KOPT-K1 (cell line): ENCODE results near the gene EPHB1.

Experiments
- H3K27ac ChIP-seq: fragments of 200-600 bp; sonication (generic); 2 replicates; pipeline ENCODE4 v1.5.1; 2016; ENCODE audit warnings: antibody characterized with exemption, mild to moderate bottlenecking, low read depth, low read length; ENCODE audit not compliant: poor library complexity, severe bottlenecking
- H3K36me3 ChIP-seq: fragments of 200-600 bp; sonication (generic); 2 replicates; pipeline ENCODE4 v1.5.1; 2017; ENCODE audit warnings: antibody characterized with exemption, mild to moderate bottlenecking, low read length, moderate library complexity; ENCODE audit not compliant: insufficient read depth
- H3K9me3 ChIP-seq: fragments of 200-600 bp; sonication (generic); 2 replicates; pipeline ENCODE4 v1.5.1; 2017; ENCODE audit warnings: antibody characterized with exemption, low read length, mild to moderate bottlenecking; ENCODE audit not compliant: insufficient read depth, poor library complexity, severe bottlenecking

EPHB1 gene

GRCh38 chr3:135197856-135198255 is 402.8 kb downstream of the EPHB1 start:
- Histone ChIP-seq H3K27ac (no peak overlapping the region), H3K9me3 (no peaks in the 10 kb centered on the region), H3K36me3 (no peaks in the 10 kb centered on the region)

DNA sequence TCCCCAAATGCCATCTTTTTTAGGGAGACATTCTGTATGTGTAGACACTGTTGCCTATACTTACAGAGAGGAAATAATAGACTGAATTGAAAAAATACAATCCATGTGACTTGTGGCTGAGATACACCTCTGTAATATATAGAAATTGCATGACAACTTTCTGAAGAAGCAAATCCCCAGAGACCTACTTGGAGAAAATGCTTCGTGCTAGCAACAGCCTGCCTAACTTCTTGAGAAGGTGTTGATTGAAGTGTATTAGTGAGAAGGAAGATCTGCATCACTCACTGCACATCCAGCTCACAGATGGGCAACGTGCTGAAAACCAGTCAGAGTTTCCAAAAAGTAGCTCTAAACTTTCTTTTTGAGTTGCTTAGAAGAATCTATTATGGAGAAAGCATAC is 404.1 kb downstream of the EPHB1 start:
- Histone ChIP-seq H3K9me3 (no peaks in the 10 kb centered on the region), H3K36me3 (no peaks in the 10 kb centered on the region), H3K27ac (no peak overlapping the region)

DNA sequence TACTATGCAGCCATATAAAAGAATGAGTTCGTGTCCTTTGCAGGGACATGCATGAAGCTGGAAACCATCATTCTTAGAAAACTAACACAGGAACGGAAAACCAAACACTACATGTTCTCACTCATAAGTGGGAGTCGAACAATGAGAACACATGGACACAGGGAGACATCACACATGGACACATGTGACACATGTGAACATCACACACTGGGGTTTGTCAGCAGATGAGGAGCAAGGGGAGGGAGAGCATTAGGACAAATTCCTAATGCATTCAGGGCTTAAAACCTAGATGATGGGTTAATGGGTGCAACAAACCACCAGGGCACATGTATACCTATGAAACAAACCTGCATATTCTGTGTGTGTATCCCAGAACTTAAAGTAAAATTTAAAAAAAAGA is 408.0 kb downstream of the EPHB1 start:
- no peaks in the 10 kb centered on the region for H3K36me3 ChIP-seq
- H3K27ac ChIP-seq = no peak overlapping the region
- no peaks in the 10 kb centered on the region for H3K9me3 ChIP-seq

GRCh38 chr3:135213213-135213612 is 418.2 kb downstream of the EPHB1 start:
- no peaks in the 10 kb centered on the region for H3K36me3 ChIP-seq
- H3K27ac ChIP-seq = no peak overlapping the region
- H3K9me3 ChIP-seq = no peaks in the 10 kb centered on the region

GRCh38 chr3:135213822-135214221 is 418.8 kb downstream of the EPHB1 start:
- Histone ChIP-seq H3K27ac (no peak overlapping the region), H3K36me3 (no peaks in the 10 kb centered on the region), H3K9me3 (no peaks in the 10 kb centered on the region)

DNA sequence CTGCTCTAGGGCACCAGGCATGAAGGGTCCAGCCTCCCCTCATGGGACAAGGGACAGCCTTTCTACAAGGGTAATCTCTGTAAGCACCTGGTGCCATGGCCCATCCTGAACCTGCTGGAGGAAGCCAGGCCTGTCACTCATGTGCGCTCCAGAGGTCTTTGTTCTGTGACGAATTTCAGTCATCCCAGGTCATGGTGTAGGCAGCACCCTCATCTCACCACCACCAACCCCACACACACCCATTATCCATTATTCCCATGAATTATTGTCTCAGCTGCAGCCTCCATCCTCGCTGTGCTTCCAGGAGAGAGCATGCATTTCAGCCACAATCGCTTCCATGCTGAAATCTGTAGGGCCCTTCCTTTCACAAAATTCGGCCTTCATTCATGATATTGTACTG is 419.3 kb downstream of the EPHB1 start:
- Histone ChIP-seq H3K9me3 (no peaks in the 10 kb centered on the region), H3K27ac (no peak overlapping the region), H3K36me3 (no peaks in the 10 kb centered on the region)

- Histone ChIP-seq H3K36me3 (no peaks in the 10 kb centered on the region), H3K9me3 (no peaks in the 10 kb centered on the region), H3K27ac (no peak overlapping the region)
These were observed 420.5 kb downstream of the EPHB1 start for GRCh38 chr3:135215516-135215915.

GRCh38 chr3:135216659-135217058 is 421.6 kb downstream of the EPHB1 start:
- Histone ChIP-seq H3K27ac (no peak overlapping the region), H3K9me3 (no peaks in the 10 kb centered on the region), H3K36me3 (no peaks in the 10 kb centered on the region)

DNA sequence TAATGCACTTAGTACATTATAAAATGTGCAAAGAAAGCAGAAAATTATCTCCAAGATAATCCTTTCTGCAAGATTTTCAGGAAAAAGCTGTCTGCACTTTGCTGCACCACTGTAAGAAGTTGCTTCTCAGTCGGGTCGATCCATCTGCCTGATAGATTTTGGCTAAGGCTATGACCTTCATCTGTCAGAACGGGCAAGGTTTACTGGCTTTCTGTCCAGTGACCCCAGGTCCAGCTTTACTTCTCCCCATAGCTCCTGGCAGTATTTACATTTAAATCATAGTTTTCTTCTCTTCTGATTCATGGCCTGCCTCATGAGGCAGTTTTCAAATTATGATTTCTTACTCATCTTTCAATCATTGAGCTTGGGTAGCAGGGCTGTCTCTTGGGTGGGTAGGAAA is 422.7 kb downstream of the EPHB1 start:
- Histone ChIP-seq H3K36me3 (no peaks in the 10 kb centered on the region), H3K9me3 (no peaks in the 10 kb centered on the region), H3K27ac (no peak overlapping the region)

- Histone ChIP-seq H3K9me3 (no peaks in the 10 kb centered on the region), H3K36me3 (no peaks in the 10 kb centered on the region), H3K27ac (no peak overlapping the region)
These were observed 423.2 kb downstream of the EPHB1 start for GRCh38 chr3:135218304-135218703.

DNA sequence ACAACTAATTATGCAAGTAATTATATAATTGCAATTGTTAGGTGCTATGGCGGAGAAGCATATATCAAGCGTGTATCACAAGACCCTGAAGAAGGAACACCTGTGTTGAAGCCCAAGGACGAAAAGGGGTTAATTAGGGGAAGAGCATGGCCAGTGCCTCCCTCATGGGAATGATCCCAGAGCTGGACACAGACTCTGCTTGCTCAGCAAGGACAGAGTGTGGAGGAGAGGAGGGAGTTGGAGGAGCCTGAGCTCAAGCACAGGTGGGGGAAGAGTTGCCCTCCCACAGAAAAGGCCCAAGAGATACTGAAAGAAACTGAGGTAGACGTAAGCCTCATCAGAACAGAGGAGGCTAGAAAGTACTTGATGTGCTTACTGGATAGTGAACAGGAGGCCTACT is 423.7 kb downstream of the EPHB1 start:
- Histone ChIP-seq H3K36me3 (no peaks in the 10 kb centered on the region), H3K27ac (no peak overlapping the region), H3K9me3 (no peaks in the 10 kb centered on the region)

DNA sequence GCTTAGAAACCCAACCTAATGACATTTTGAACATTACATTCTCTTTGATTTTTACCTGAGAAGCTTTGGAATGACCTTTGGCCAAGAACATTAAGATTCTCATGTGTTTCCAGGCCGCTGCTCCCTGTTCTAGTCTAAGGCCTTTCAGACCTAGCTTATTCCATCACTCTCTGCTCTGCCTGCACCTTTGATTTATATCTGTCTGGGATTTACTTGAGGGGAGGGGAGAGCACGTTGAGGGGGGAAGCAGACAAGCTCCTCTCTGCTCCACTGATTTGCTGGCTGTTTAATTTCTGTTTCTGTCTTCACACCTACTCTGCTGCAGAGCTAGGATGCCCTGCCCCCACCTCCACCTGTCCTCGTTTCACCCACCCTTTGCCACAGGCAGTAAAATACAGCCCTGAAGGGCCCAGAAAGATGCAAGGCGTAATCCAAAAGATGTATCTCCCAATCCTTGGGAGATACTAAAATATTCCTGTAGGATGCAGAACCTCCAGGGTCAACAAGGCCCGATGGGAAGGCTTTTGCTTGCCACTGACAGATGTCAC is 429.8 kb downstream of the EPHB1 start:
- no peak overlapping the region for H3K27ac ChIP-seq
- H3K9me3 ChIP-seq = no peaks in the 10 kb centered on the region
- no peaks in the 10 kb centered on the region for H3K36me3 ChIP-seq

DNA sequence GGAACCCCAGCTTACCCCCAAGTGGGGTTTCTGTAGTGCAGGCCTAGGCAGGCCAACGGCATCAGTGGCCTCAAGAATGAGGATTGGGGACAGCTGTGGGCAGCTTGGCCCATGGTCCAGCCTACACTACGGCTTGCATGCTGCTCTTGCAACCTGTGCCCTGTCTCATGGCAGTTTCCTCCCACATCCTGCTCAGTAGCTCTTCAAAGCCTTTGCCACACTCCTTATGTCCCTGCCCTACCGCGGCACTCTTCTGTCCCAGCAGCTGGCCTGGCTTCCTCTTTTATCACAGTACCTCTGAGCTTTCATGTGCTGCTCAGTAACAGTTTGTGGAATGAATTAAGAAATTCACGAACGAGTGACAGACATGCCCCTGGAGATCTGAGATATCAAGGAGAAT is 431.0 kb downstream of the EPHB1 start:
- Histone ChIP-seq H3K27ac (peak overlapping the region; percentile 56), H3K9me3 (no peaks in the 10 kb centered on the region), H3K36me3 (no peaks in the 10 kb centered on the region)

- H3K9me3 ChIP-seq = no peaks in the 10 kb centered on the region
- no peaks in the 10 kb centered on the region for H3K36me3 ChIP-seq
- no peak overlapping the region for H3K27ac ChIP-seq
These were observed 433.1 kb downstream of the EPHB1 start for GRCh38 chr3:135228201-135228600.

DNA sequence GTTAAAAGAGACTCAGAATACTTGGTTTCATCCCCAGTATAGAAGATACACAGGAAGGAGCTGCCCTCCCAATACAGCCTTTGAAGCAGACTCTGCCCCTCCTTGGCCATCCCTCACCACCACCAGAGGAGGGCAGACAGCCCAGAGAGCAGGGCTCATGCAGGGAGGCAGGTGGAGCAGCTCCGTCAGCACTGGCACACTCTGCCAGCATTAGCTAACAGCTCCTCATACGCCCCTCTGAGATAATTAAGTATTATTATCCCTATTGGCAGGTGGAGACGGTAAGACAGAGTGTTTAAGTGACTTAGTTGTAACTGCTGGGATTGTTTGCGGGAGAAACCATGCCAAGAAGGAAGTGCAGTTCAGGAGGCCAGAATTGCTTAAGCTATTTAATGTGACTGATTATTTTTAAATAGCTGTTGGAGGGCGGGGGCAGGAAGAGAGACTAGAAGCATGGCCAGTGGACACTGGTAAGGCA is 434.0 kb downstream of the EPHB1 start:
- Histone ChIP-seq H3K36me3 (no peaks in the 10 kb centered on the region), H3K27ac (no peak overlapping the region), H3K9me3 (no peaks in the 10 kb centered on the region)

DNA sequence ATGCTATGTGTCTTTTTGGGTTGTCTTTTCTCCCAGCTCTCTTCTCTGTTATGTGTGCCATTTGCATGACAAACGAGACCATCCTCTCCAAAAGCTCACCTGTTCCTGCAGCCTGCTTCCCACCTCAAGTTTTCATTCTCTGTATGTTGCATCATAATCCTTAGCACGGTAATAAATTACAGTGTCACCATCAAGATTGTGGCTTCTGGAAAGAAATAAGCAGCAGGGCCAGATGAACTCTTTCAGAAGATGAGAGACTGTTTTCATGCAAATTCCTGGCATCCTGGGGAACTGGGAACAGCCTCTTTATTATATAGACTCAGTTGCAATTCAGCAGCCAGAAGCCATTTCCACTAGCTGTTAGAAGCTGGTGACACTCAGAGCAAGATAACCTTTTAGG is 436.7 kb downstream of the EPHB1 start:
- H3K27ac ChIP-seq = no peak overlapping the region
- H3K36me3 ChIP-seq = no peaks in the 10 kb centered on the region
- H3K9me3 ChIP-seq = no peaks in the 10 kb centered on the region
